NCI-H187 (cell line): ENCODE data around the gene SYNE3.

ENCODE experiments used
- DNase-seq, 2 experiments: peaks; one replicate each; lab custom pipeline; 2025; lab: John Stamatoyannopoulos, UW

SYNE3 gene

GRCh38 chr14:95489214-95490137 lies 27.0 kb downstream of the SYNE3 start:
- DNase-seq: no peak

GRCh38 chr14:95488376-95489213 lies 27.9 kb downstream of the SYNE3 start:
- DNase-seq: no peak

DNA sequence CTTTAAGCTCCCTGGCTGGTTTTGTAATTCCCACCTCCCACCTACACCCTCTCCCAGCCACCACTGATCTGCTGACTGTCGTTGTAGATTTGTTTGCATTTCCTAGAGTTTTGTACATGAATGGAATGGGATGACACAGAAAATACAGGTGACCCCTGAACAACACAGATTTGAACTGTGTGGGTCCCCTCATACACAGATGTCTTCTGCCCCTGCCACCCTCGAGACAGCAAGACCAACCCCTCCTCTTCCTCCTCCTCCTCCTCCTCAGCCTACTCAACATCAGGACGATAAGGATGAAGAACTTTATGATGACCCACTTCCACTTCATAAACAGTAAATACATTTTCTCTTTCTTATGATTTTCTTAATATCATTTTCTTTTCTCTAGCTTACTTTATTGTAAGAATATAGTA lies 28.8 kb downstream of the SYNE3 start:
- DNase-seq: no peak

GRCh38 chr14:95486875-95487668 lies 29.4 kb downstream of the SYNE3 start:
- DNase-seq: peak in 1 of 2 experiments; percentile 11

GRCh38 chr14:95485222-95485819 lies 31.1 kb downstream of the SYNE3 start:
- no peak for DNase-seq

GRCh38 chr14:95484296-95484695 lies 32.2 kb downstream of the SYNE3 start:
- DNase-seq: no peak

GRCh38 chr14:95483309-95484165 lies 32.9 kb downstream of the SYNE3 start:
- no peak for DNase-seq

DNA sequence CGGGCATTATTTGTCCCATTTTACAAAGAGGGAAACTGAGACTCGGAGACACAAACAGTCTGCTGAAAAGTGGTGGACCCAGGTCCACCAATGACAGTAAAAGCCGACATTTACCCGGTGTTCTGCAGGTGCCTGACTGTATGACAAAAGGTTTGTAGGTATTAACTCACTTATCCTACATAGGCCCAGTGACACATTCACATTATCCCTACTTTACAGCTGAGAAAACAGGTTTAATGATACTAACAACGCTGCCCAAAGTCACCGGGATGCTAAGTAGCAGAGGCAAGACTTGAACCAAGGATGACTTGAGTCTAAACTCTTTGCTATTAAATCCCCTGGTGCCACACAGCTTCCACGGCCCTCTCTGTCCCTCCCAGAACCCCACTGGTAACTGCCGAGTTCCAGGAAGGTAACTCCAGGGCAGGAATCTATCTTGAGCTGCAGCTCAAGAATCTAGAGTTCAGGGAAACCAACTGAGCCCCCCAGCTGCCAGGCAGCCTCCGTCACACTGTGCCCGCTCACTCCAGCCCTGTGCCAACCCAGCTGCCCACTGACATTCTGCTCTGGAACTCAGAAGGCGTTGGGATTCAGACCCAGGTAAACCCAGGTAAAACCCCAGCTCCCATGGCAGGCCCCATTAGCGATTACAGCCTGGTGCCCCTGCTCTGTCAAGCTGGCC lies 33.7 kb downstream of the SYNE3 start:
- no peak for DNase-seq

- DNase-seq: no peak
These were observed 34.9 kb downstream of the SYNE3 start for GRCh38 chr14:95481391-95482022.

- DNase-seq: no peak
These were observed 35.6 kb downstream of the SYNE3 start for GRCh38 chr14:95480887-95481226.

DNA sequence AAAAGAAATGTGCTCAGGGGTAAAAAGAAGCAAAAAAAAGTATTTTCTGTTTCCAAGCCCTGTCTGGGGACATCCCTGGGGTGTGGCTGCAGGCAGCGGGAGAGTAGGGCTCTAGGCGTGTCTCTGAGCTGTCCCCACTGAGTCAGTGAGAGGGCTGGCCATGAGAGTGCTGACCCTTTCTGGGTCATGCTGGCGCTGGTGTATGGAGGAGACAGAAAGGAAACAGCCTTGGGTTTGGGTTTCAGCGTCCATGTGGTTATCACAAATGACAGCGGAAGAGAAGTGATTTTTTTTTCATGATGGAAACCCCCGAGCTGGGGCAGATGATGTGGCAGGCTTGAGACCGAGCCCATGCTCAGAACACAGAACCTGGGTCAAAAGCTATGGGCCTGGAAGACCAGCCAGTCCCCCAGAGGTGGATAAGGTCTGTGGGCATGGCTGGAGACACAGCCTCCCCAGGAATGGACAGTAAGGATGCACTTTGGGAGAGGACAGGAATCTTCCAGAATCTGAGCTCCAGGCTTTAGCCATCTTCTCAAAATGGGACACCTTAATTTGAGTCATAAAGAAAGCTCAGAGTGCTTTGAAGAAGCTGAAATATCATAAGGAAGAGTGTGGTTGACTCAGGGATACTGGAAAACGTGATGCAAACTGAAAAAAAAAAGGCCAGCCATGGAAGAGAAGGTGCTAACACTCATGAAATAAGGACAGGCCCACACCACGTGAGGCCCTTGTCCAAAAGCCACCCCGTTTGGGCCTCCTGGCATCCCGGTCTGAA lies 36.2 kb downstream of the SYNE3 start:
- DNase-seq: no peak

DNA sequence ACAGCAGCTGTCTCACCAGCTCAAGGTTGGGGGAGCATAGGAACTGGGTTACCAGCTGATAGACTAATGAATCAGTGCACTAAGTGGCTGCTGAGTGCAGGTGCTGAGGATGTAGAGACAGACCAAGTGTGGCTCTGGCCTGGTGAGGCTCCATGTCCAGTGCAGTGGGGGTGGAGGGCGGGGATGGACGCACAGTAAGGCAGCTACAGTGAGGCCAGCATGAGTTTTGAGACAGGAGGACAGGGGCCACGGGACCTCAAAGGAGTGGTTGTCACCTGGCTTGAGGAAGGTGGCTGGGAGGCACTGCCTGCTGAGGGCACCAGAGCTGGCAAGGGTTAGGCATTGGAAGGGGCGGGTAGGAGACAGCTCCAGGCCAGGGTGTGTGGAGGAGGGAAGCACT lies 37.0 kb downstream of the SYNE3 start:
- no peak for DNase-seq

DNA sequence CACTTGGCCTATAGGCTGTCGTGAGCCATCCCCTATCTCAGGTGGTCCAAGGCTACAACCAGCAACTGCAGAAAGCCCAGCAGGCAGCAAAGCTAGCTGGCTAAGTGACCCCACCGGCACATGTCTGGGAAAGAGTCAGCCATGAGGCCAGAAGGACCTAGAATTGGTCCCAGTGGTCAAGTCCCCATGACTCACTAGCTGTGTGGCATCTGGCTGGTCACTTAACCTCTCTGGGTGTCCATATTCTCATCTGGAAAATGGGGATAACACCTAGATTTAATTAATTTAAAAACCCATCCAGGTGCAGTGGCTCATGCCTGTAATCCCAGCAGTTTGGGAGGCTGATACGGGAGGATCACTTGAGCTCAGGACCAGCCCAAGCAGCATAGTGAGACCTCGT lies 37.6 kb downstream of the SYNE3 start:
- DNase-seq: no peak

DNA sequence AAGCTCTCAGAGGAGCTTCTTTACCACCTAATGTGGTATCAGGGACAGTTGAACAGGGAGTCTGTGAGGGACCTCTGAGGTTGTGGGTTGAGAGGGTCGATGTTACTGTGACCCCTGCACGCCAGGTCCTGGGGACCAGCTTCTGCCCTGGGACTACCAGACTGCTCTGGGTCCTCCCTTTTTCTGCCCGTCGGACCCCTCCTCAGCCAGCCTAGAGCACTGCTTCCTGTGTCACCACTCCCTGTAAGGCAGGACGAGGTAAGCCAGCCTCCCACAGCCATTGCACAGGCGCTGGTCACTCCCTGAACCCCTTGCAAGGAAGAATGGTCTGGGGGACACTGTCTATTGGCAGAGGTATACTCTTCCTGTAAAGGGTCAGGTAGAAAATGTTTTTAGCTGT lies 38.1 kb downstream of the SYNE3 start:
- no peak for DNase-seq

GRCh38 chr14:95477411-95478269 lies 38.8 kb downstream of the SYNE3 start:
- no peak for DNase-seq

DNA sequence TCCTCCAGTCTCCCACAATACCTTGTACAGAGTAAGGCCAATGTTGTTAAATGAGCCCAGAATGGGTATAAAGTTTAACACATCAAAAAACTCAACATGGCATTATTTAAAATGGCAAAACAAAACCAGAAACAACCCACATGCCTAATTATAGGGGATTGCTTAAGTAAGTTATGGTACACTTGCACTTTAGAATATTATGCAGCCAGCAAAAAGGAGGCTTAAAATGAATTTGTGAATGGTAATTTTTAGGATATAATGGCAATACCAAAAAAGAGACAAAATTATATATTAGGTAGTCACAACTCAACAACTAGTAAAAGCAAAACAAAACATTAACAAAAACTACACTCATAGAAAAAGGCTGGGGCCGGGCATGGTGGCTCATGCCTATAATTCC lies 39.7 kb downstream of the SYNE3 start:
- DNase-seq: no peak

DNA sequence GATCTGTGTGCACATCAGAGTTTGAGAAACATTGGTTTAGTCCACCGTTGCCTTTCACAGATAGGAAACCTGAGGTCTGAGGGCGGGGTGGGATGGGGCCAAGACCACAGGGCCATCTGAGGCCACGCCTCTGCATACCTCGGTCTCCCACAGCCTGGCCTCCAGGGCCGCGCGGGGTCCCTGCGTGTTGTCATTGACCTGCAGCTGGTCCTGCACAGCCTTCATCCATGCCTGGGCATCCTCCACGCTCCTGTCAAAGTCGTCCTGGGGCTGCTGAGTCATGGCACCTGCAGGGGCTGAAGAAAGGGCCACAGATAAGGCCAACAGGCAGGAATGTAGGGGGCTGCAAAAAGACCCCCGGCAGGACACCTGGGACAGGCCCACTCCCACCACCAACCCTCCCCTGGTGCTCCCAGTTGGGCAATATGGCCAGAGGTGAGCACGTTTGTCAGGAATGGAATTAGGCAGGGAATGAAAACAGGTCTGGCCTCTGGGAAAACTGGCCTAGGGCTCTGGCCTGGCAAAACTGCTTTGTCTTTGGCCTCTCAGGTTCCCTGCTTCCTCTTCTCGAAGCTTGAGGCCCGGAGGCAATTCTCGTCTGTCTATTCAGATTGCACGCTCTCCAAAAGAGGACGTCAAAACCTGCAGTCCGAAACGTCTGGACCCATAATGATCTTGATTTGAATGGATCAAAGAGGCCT lies 40.8 kb downstream of the SYNE3 start:
- DNase-seq: no peak
